ENCODE measurements around the gene IVNS1ABP.
A peak's percentile ranks its signal among the peaks of the same experiment; 100 is the strongest.
"Not testable (repeated sequence)": the region's sequence is repeated elsewhere in the genome, so short reads cannot be mapped to it uniquely, and the experiment has no call there.

Gene IVNS1ABP

DNA sequence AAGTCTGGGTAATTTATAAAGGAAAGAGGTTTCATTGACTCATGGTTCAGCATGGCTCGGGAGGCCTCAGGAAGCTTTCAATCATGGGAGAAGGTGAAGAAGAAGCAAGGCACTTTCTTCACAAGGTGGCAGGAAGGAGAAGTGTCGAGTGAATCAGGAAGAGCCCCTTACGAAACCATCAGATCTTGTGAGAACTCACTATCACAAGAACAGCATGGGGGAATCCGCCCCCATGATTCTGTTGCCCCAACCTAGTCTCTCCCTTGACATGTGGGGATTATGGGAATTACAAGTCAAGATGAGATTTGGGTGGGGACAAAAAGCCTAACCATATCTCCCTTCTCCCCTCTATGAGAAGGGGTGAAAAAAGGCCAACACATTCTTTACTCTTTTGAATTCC lies 11.2 kb upstream of the IVNS1ABP start:
- no peak for FAIRE-seq

DNA sequence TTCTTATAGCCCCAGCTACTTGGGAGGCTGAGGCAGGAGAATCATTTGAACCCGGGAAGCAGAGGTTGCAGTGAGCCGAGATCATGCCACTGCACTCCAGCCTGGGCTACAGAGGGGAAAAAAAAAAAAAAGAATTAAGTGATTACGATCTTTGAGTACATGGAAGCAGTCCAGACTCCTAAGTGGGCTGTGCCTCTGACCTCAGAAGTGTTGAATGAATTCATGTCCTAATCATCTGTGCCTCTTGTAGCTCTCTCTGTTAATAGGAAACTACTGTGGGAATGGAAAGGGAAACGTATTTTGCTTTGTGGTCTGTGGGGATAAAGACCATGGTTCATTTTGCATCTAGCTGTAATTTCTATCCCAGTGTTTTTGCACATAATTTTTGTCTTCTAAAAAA lies 8.4 kb upstream of the IVNS1ABP start:
- FAIRE-seq, result no peak

DNA sequence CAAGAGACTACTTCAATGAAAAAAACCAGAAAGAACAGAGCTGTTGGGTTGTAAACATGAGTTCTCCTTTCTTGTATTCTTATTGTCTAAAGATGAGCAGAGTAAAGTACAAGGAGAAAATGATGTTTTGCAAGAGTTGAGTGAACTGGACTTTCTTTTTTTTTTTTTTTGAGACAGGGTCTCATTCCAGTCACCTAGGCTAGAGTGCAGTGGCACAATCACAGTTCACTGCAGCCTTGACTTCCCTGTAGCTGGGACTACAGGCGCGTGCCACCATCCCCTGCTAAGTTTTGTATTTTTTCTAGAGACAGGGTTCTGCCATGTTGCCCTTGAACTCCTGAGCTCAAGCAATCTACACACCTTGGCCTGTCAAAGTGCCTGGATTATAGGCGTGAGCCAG lies 7.1 kb upstream of the IVNS1ABP start:
- no peak for FAIRE-seq

DNA sequence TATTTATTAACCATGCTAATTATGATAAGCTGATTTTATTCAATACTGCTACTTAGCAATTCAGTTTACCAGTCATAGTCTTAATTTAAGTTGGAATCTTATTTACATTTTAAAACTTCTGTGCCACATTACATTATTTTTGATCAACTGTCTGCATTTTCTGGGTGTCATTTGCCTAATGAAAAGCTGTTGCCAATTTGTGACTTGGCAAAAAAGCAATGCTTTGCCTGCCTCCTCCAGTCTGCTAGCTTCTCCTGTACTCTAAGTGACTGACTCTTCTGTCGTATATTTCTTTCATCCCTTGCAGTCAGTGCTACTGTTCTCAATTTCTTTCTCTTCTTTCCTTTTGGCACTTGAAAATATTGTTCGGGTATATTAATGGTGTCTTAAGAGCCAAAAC lies 5.6 kb upstream of the IVNS1ABP start:
- FAIRE-seq, result no peak

DNA sequence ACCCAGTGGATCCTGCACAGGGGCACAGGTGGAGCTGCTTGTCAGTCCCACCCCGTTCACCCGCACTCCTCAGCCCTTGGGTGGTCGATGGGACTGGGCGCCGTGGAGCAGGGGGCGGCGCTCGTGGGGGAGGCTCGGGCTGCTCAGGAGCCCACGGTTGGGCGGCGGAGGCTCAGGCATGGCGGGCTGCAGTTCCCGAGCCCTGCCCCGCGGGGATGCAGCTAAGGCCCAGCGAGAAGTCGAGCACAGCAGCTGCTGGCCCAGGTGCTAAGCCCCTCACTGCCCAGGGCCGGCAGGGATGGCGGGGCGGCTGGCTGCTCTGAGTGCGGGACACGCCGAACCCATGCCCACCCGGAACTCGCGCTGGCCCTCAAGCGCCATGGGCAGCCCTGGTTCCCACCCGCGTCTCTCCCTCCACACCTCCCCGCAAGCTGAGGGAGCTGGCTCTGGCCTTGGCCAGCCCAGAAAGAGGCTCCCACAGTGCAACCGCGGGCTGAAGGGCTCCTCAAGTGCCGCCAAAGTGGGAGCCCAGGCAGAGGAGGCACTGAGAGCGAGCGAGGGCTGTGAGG lies 4.7 kb upstream of the IVNS1ABP start:
- FAIRE-seq, result not testable (repeated sequence)

DNA sequence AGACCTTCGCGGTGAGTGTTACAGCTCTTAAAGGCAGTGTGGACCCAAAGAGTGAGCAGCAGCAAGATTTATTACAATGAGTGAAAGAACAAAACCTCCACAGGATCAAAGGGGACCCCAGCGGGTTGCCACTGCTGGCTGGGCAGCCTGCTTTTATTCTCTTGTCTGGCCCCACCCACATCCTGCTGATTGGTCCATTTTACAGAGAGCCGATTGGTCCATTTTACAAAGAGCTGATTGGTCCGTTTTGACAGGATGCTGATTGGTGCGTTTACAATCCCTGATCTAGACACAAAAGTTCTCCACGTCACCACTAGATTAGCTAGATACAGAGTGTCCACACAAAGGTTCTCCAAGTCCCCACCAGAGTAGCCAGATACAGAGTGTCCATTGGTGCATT lies 4.1 kb upstream of the IVNS1ABP start:
- not testable (repeated sequence) for FAIRE-seq

DNA sequence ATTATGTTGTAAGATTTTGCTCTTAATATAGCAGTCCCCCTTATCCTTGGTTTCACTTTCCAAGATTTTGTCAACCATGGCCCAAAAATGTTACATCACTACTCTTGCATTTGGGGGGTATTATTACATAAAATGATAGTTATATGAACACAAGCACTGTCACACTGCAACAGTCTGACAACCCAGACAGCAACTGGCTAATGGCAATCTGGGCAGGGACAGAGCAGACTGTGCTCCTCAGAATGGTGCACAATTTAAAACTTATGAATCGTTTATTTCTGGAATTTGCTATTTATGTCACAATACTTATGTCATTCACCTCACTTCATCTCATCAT lies 2.1 kb upstream of the IVNS1ABP start:
- FAIRE-seq, result no peak

DNA sequence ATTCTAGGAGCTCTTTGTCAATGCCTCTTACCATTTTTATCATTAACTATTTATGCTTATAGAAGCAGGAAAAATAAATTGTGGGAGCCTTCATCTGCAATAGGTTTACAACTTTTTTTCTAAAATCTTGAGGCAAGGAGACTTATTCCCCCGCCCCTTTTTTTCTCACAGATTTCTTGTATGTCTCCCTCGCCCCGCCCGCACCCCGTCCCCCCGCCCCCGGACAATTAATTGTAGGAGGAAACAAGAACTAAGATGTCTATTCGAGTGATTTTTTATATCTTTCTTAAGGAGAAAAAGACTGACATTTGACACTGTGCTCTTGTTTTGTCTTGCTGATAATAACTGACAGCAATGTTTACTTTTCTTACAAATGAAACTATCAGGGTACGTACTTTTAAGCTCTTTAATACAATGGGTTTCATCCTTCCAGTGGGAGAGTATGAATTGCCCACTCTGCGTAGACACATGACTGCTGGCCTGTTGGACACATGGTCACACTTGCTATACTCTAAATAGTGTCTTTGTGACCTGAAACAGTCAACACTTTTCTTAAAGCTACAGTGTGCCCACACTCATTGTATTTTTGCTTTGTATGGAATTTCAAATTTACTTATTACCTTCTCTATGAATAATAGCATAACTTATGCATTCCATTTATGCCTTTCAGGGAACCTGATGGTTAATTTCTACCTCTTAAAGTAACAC lies 1.5 kb upstream of the IVNS1ABP start:
- FAIRE-seq, result no peak

DNA sequence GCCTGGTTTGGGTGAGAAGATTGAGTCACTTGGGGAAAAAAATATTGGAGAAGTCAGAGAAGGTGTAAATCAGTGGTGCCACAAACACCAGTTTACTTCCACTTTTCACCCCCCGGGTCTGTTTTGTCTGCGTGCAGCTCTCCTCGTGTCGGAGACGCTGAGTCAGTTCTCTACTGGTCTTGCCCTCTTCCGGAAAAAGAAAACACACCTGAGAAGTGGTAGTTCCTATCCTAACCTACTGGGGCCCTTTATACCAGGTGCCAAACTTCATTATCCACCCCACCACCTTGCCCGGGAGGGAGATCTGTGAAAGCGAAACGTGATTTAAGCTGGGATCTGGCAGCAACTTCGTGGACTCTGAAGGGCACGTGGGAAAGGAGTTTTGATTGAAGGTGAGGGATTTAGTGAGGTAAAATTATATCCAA lies 855 bp upstream of the IVNS1ABP start:
- FAIRE-seq, result no peak

DNA sequence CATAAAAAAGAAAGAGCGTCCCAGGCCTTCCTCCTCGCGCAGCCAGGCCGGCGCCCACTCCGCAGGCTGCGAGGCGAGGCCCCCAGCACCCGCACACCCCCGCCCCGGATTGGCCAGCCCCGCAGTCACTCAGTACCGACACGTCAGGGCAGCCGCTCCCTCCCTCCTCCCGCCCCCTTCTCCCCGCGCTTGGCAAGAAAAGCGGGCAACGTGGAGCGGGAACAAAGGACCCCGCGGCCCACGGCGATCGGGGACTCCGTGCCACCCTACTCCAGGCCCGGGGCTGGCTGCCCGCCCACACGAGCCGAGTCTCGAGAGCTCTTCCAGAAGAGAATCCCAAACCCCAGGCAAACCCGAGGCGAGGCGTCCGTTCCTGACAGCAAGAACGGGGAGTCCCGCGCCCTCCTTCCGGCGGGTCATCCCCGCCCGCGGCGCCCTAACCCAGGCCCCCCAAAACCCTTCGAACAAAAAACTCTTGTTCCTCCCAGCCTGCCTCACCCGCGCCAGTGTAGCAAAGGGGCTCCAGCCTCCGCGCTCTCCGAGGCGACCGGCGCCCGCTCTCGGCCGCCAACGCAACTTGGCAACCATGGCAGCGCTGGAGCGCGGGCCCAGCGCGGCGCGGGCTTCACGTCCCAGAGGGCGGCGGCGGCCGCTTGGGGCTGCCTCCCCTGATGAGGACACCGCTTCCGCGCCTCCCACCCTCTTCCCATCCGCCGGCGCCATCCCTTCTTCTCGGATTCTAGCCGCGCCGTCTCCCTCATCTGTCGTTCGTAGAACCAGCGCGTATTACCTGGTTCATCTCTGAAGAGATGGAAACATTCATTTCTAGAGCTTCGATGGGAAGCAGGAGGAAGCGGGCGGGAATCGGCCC lies 645 bp downstream of the IVNS1ABP start:
- FAIRE-seq, result no peak

DNA sequence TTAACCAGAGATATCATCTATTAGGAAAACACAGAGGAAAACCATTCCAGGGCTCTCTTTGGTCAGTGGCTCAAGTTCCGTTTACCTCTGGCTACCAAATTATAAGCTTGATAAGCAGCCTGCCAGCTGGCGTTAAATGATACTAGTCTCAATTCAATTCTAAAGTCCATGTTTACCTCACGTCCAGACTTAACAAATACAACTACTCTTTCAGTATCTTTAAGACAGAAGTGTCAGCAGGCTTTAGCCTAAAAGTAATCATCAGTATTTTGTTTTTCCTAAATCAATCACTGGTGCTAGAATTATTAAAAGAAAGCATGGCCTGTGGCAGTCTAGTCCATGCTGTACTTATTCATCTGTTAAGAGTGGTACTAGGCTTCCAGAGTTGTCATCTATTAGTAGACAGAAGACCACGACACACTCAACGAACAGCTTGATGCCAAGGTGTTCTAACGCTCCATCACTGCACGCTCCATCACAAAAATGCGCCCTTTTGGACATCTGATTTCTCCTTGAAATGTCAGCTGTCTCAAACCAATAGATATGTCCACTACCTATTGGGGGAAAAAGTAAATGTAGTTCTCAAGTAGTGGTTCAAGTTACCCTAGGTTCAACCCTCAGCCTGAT lies 1.5 kb downstream of the IVNS1ABP start:
- FAIRE-seq, result no peak

DNA sequence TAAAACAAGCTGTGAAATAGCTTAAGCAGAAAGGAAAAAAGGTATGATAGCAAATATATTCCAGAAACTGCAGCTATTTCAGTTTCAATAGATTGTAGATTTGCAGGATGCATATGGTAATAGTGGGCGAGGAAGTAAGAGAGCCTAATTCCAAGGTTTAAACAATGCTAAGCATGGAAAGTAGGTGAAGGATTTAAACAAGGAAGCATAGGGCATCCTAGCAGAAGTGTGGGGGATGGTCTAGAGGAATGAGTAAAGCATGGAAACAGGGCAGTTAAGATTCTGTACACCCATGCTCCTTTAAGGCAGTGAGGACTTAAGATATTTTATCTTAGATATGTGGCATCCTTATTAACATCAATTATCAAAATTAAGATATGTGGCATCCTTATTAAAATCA lies 2.6 kb downstream of the IVNS1ABP start:
- no peak for FAIRE-seq

DNA sequence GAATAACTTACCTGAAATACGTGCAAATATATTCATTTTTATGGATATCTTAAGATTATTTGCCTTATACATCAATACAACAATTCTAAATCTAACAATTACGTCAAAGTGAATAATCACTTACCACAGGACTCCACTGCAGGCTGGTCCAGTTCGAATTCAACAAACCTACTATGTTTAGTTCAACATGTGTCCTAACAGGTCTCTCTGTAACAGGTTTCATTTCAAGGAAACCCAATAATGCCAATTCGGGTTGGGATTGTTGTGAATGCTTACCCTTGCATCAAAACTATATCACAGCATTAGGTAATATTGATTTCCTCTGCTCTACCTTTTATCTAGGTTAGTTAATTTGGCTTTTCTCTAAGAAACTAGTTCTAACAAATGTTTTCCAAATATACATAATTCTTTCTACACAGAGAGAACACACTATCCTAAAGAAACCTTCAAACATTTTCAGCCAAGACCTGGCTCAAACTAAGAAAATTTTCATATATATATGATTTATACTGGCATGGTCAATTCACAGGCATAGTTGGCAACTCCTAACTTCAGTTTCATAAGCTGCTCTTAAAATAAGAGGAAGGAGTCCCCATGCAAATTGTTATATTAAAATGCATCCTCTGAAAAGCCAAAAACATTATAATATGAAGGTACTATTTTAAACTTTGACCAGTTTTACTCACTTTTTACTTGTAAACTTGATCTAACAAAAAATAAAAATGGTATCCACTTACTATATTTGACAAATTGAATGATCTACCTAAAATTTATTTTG lies 4.5 kb downstream of the IVNS1ABP start:
- FAIRE-seq, result no peak

DNA sequence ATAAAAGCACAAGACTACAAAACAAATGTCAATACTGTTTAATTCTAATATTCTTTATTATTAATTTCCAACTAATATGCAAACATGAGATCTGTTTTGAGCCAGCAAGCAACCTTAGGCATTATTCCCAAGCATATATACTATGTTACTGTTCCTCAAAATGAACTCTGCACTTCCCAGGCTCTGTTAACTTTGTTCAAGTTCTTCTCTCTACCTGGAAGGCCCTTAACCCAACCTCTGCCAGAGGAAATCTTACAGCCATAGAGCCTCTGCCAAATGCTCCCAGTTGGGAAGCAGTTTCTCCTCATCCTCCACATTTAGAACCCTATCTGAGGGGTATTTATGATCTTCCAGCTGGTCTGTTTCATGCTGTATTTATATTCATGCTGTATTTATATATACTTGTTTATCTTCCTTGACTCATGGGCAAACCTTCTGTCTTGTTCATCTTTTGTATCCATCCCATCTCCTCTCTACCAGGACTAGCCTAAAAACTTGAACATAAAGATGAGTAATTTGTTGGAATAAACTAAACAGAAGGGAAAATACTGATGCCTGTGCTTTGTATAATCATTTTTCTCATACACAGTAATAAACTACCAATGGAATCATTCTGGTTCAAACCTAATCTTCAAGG lies 5.3 kb downstream of the IVNS1ABP start:
- no peak for FAIRE-seq

DNA sequence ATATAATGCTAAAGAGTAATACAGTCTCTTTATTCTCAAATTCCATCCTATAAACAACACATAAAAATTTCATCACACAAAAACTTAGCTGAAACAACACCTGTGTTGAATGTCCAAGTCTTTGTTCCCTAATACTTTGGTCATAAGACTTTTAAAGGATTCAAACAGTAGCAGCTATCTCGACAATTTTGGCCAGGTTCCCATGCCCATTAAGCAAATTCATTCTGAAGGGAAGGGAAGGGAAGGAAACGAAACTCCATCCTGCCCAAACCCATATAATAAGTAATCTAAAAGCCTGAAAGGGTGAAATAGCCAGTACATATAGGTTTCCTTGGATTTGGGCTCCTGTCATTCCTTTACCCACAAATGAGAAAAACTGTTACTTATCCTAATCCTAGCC lies 7.5 kb downstream of the IVNS1ABP start:
- no peak for FAIRE-seq

DNA sequence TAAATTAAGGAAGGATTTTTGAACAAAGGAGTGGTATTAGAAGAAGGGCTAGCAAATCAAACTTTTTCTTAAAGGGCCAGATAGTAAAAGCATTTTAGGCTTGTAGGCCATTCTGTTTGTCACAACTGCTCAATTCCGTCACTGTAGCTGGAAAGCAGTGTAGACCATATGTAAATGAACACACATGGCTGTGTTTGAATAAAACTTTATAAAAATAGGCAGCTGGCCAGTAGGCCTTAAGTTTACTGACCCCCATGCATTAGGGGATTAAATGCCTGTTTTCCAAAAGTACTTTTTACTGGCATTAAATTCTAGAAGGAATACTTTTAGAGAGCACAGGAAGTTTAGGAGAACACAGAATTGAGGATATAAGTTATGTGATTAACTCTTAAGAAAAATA lies 8.9 kb downstream of the IVNS1ABP start:
- FAIRE-seq, result no peak

DNA sequence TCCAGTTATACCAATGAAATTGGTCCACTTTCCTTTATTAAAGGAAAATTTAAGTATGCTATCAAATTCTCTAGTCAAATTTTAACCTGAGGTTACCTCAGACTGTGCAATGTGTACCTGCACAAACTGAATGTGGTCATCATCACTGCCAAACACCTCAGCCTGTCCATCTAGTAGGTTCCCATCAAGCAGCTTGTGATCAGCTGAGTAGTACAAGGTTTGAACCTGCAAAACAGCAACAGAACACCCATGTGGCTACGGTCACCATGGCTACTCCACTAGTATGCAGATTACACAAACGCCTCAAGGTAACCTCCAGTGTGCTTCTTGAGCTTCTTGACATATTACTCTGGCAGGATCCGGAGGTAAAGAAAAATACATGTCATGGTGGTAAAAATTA lies 11.6 kb downstream of the IVNS1ABP start:
- no peak for FAIRE-seq

DNA sequence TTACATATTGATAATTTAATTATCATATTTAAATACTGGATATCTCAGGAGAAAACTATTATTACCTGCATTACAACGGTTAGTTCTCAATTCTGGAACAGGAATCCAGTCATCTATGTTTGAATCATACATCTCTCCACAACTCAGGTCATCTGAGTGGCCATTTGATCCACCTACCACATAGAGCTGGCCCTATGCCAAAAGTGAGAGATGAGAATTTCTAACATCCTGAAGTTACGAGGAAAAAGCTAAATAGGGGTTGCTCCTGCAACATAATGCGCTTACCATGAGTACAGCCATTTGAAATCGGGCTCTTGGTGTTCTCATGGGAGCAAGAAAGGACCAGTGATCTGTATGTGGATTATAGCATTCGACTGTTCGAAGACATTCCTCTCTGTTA lies 16.9 kb downstream of the IVNS1ABP start:
- no peak for FAIRE-seq

DNA sequence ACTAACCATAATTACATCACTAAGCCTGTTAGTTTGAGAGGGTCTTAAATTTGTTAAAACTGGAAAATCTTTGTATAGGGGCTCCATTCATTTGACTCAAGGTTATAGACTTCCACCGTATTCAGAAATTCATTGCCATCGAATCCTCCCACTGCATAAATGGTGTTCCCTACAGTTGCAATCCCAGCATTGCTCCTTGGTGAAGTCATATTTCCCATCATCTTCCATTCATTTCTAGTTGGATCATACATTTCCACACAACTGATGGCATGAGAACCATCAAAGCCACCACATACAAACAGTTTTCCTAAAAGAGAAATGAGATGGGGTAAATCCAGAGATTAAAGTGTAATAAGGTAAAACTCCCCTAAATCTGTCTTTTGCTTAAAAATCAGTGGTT lies 19.1 kb downstream of the IVNS1ABP start:
- no peak for FAIRE-seq

DNA sequence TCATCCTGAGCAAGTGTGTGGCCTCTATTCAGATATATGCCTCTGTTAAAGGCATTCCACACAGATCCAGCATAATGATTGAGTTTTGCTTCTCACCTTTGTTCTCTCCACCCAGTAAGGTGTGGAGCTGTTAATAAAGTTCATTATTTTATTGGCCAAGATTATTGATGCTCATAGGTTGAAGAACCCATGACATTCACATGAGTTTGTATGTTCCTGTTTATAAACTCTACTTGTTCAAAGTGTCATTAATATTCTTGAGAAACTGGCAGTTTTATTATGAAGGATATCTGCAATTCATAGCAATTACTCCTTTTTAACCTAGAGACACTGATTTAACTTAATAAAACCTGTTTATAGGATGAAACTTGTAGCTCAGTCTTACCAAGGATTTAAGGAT lies 22.0 kb downstream of the IVNS1ABP start:
- no peak for FAIRE-seq

DNA sequence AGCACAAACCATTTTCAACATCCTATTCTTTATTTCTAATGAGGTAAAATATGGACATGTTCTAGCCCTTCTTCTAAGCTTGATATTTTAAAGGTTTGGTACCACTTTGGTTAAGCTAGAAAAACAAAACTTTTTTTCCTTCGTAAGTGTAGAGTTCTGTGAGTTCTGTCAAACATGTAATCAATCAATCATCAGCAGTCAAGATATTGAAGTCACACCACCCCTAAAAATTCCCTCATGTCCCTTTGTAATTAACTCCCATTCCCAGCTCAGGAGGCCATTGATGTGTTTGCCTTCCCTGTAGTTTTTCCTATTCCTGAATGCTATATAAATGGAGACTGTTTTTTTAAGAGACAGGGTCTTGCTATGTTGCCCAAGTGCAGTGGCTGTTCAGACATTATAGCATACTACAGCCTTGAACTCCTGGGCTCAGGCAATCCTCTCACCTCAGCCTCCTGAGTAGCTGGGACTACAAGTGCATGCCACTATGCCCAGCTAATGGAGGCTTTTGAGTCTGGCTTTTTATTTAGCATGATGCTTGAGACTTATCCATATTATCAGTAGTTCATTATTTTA lies 23.0 kb downstream of the IVNS1ABP start:
- no peak for FAIRE-seq

DNA sequence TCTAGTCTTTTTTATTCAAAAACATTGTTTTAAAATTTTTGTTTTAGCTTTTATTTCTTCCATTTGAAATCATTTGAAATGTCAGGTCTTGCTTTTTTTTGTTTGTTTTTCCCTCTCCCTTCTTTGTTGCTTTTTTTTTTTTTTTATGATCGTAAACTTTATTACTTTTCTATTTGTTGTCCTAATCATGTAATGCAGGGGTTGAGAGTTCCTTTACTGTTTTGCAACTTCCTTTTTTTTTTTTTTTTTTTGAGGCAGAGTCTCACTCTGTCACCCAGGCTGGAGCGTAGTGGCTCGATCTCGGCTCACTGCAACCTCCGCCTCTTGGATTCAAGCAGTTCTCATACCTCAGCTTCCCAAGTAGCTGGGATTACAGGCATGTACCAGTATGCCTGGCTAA lies 24.8 kb downstream of the IVNS1ABP start:
- peak; percentile 69 for FAIRE-seq

All from colon (tissue), 2 donors.